CD4-positive, alpha-beta T cell treated with Interferon gamma for 1 hour (primary cell): ENCODE data around the gene LIG1.

Experiments used
- DNase-seq: peaks from one replicate; pipeline ENCODE4 v3.0.0-alpha.2; 2020

LIG1 gene

GRCh38 chr19:48069435-48069834 lies 100.7 kb downstream of the LIG1 start:
- DNase-seq: no peak
